ENCODE measurements around the gene TLDC2. TPM values are rescaled to one million over a fixed set of nuclear protein-coding genes. Genes with fewer than 3 reads are reported as not detected.

The TLDC2 gene
- total RNA-seq, 1 donor from 2014 or later: 0.26 TPM

DNA sequence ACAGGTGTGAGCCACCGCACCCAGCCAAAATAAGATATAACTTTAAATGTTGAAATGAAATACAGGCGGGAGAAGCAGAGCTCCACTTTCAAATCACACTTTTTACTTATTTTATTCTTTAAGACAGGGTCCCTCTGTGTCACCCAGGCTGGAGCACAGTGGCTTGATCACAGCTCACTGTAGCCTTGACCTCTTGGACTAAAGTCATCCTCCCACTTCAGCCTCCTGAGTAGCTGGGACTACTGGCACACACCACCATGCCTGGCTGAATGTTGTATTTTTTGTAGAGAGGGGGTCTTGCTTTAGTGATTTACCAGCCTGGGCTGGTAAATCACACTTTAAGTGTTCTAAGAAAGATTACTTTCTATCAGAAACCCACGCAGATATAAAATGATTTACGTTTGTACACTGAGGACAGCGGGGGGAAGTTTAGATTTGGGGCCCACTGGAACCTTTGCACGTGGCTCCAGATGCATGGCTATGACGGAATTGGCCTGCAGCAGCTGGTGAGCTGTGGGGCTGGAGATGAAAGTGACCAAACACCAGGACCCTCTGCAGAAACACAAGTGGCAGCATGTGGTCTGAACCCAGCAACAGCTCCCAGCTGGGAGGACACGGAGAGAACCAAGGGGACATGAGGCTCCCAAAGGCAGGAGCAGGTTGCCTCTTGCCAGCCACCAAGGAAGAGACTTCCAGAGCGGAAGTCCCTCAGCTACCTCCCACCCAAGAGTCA is 26.4 kb upstream of the TLDC2 start:
- Histone ChIP-seq H3K27me3 (ENCODE audit: control insufficient read depth, insufficient read depth, low read length) (no peaks in the 10 kb centered on the region), H3K36me3 (ENCODE audit: control insufficient read depth, insufficient read depth, low read length) (peaks cover 2% of the 10 kb centered on the region), H3K4me3 (ENCODE audit: low read depth, low read length) (no peak overlapping the region)
- DNase-seq (ENCODE audit: low read depth): no peak
- no peak for TF ChIP-seq CTCF (IDR thresholded peaks at IDR 0.05; ENCODE audit: insufficient read depth, low read length, severe bottlenecking)
- no peak for FAIRE-seq

DNA sequence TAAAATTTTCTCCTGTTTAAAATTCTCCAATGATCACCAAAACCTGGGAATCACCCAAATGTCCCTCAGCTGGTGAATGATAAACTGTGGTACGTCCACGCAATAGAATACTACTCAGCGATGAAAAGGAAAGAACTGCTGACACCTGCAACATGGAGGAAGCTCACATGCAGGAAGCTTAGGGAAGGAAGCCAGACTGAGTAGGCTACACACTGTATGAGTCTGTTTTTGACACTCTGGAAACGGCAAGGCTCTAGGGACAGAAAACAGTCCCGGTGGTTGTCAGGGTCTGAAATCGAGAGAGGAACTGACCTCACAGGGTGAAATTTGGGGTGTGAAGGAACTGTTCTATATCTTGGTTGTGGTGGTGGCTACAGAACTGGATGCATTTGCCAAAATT is 25.2 kb upstream of the TLDC2 start:
- Histone ChIP-seq H3K4me3 (ENCODE audit: low read depth, low read length) (no peak overlapping the region), H3K27me3 (ENCODE audit: control insufficient read depth, insufficient read depth, low read length) (no peaks in the 10 kb centered on the region), H3K36me3 (ENCODE audit: control insufficient read depth, insufficient read depth, low read length) (peaks cover 2% of the 10 kb centered on the region)
- no peak for DNase-seq (ENCODE audit: low read depth)
- TF ChIP-seq CTCF (IDR thresholded peaks at IDR 0.05; ENCODE audit: insufficient read depth, low read length, severe bottlenecking): no peak
- no peak for FAIRE-seq

DNA sequence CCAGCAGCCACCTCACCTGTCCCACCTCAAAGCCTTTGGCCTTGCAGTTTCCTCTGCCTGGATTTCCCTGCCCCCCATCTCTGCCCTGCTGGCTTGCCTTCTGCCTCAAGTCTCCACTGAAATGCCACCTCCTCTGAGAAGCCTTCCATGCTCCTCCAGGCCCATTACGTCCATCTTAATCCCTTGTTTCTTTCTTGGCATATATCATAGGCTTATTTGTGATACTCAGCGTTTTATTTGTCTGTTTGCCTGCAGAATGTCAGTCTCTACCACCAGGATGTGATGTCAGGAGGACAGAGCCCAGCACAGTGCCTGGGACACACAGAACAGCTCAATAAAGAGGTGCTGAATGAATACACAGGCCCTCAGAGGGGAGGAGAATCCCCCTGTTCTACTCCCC is 24.4 kb upstream of the TLDC2 start:
- H3K36me3 ChIP-seq (ENCODE audit: control insufficient read depth, insufficient read depth, low read length): peaks cover 2% of the 10 kb centered on the region
- DNase-seq (ENCODE audit: low read depth): no peak
- H3K4me3 ChIP-seq (ENCODE audit: low read depth, low read length): no peak overlapping the region
- no peak for TF ChIP-seq CTCF (IDR thresholded peaks at IDR 0.05; ENCODE audit: insufficient read depth, low read length, severe bottlenecking)
- H3K27me3 ChIP-seq (ENCODE audit: control insufficient read depth, insufficient read depth, low read length): no peaks in the 10 kb centered on the region
- no peak for FAIRE-seq

- H3K27me3 ChIP-seq (ENCODE audit: control insufficient read depth, insufficient read depth, low read length): no peaks in the 10 kb centered on the region
- H3K36me3 ChIP-seq (ENCODE audit: control insufficient read depth, insufficient read depth, low read length): peaks cover 2% of the 10 kb centered on the region
- FAIRE-seq (no peak), DNase-seq (ENCODE audit: low read depth) (no peak)
- H3K4me3 ChIP-seq (ENCODE audit: low read depth, low read length): no peak overlapping the region
- TF ChIP-seq CTCF (IDR thresholded peaks at IDR 0.05; ENCODE audit: insufficient read depth, low read length, severe bottlenecking): no peak
Observed at GRCh38 chr20:36852187-36852586, 23.8 kb upstream of the TLDC2 start.

DNA sequence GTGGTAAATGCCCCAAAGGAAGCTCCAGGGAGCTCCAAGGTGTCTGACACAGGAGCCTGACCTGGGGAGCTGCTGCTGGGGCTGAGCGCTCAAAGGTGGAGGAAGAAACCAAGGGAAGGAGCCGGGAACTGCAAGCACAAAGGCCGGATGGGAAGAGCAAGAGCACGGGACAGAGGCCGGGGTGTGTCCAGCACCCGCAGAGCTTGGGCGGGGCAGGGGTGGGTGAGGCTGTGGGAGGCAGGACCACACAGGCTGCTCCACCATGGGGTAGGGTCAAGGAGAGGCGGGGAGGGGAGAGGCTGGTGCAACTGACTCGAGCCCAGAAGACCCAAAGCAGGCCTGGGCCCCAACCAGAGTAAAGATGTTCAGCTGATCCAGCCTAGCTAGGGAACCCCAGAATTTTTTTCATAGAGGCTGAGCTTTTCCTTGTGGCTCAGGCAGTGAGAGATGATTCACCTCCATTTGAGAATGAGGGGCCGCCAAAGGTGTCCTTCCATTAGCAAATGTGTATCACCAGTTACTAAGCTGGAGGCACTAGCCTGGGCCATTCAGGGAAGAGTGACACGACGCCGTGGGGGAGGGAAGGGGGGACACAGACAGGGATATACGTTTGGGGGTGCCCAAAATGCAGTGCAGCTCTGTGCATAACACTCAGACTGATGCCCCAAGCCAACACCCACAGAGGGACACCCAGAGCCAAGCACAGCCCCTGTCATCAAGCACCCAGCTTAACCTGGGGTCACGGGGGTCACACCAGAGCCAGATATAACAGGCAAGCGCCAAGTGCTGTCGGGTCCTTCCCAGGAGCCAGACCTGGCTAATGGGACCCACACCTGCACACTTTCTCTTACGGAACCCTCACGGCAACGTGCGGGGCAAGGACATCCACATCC is 21.3 kb upstream of the TLDC2 start:
- TF ChIP-seq CTCF (IDR thresholded peaks at IDR 0.05; ENCODE audit: insufficient read depth, low read length, severe bottlenecking): no peak
- Histone ChIP-seq H3K36me3 (ENCODE audit: control insufficient read depth, insufficient read depth, low read length) (peaks cover 2% of the 10 kb centered on the region), H3K27me3 (ENCODE audit: control insufficient read depth, insufficient read depth, low read length) (no peaks in the 10 kb centered on the region), H3K4me3 (ENCODE audit: low read depth, low read length) (no peak overlapping the region)
- FAIRE-seq: no peak
- no peak for DNase-seq (ENCODE audit: low read depth)
